ENCODE data around the gene ANKH. TPM values are rescaled to one million over a fixed set of nuclear protein-coding genes. Genes with fewer than 3 reads are reported as not detected.

Gene ANKH
- total RNA-seq, 1 experiment from 2014 or later, result 16.9 TPM

DNA sequence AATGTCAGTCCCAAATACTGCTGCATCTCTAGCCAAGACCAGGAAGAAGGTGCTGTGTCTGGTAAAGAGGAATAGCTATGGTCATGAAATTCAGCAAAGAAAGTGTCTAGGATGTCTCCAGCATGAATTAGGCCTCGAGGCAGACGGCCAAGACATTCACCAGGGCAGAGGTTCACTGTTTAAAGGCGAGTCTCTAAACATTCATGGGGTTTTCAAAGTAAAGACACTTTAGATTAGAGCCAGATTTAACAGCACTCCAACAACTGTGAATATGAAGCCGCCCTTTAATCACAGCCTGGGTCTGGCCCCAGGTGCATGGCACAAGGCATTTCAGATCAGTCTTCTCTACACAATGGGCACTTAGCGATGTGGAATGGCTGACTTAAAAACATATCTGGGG, 95.0 kb downstream of the ANKH start:
- POLR2A ChIA-PET, result no interaction called here
- Mint-ChIP-seq H3K4me1 (peaks cover 13% of the 10 kb centered on the region), H3K27ac (no peak overlapping the region), H3K27me3 (ENCODE audit: low read depth) (no peaks in the 10 kb centered on the region), H3K36me3 (no peaks in the 10 kb centered on the region; the same call in 1 of the 2 replicates), H3K4me3 (no peak overlapping the region), H3K9me3 (no peaks in the 10 kb centered on the region)
- DNase-seq (ENCODE audit: low spot score), result no peak
- TF ChIP-seq FOXP1 (CRISPR knock-in tag; IDR thresholded peaks at IDR 0.05; ENCODE audit: borderline replicate concordance) (no peak), ZNF671 (CRISPR knock-in tag; IDR thresholded peaks at IDR 0.05) (no peak), ZNF121 (CRISPR knock-in tag; IDR thresholded peaks at IDR 0.05) (no peak), CDX4 (CRISPR knock-in tag; IDR thresholded peaks at IDR 0.05; ENCODE audit: borderline replicate concordance) (no peak), GABPB1 (CRISPR knock-in tag; IDR thresholded peaks at IDR 0.05) (no peak), JAZF1 (CRISPR knock-in tag; IDR thresholded peaks at IDR 0.05) (no peak), NFE2L1 (CRISPR knock-in tag; IDR thresholded peaks at IDR 0.05) (no peak), PRDM15 (CRISPR knock-in tag; IDR thresholded peaks at IDR 0.05) (no peak), ATF3 (CRISPR knock-in tag; conservative IDR thresholded peaks at IDR 0.05) (no peak), CREB1 (CRISPR knock-in tag; IDR thresholded peaks at IDR 0.05) (no peak), AR (CRISPR knock-in tag; IDR thresholded peaks at IDR 0.05) (no peak), NFATC4 (CRISPR knock-in tag; IDR thresholded peaks at IDR 0.05) (no peak), FOXJ3 (CRISPR knock-in tag; IDR thresholded peaks at IDR 0.05; ENCODE audit: borderline replicate concordance) (no peak), ZNF423 (CRISPR knock-in tag; IDR thresholded peaks at IDR 0.05) (no peak)
- TF ChIP-seq, protein P1, sequence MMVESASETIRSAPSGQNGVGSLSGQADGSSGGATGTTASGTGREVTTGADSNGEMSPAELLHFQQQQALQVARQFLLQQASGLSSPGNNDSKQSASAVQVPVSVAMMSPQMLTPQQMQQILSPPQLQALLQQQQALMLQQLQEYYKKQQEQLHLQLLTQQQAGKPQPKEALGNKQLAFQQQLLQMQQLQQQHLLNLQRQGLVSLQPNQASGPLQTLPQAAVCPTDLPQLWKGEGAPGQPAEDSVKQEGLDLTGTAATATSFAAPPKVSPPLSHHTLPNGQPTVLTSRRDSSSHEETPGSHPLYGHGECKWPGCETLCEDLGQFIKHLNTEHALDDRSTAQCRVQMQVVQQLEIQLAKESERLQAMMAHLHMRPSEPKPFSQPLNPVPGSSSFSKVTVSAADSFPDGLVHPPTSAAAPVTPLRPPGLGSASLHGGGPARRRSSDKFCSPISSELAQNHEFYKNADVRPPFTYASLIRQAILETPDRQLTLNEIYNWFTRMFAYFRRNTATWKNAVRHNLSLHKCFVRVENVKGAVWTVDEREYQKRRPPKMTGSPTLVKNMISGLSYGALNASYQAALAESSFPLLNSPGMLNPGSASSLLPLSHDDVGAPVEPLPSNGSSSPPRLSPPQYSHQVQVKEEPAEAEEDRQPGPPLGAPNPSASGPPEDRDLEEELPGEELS (CRISPR knock-in tag; IDR thresholded peaks at IDR 0.05), result no peak
- TF ChIP-seq, protein P2, sequence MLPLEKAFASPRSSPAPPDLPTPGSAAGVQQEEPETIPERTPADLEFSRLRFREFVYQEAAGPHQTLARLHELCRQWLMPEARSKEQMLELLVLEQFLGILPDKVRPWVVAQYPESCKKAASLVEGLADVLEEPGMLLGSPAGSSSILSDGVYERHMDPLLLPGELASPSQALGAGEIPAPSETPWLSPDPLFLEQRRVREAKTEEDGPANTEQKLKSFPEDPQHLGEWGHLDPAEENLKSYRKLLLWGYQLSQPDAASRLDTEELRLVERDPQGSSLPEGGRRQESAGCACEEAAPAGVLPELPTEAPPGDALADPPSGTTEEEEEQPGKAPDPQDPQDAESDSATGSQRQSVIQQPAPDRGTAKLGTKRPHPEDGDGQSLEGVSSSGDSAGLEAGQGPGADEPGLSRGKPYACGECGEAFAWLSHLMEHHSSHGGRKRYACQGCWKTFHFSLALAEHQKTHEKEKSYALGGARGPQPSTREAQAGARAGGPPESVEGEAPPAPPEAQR (CRISPR knock-in tag; IDR thresholded peaks at IDR 0.05), result no peak
- TF ChIP-seq, protein P3, sequence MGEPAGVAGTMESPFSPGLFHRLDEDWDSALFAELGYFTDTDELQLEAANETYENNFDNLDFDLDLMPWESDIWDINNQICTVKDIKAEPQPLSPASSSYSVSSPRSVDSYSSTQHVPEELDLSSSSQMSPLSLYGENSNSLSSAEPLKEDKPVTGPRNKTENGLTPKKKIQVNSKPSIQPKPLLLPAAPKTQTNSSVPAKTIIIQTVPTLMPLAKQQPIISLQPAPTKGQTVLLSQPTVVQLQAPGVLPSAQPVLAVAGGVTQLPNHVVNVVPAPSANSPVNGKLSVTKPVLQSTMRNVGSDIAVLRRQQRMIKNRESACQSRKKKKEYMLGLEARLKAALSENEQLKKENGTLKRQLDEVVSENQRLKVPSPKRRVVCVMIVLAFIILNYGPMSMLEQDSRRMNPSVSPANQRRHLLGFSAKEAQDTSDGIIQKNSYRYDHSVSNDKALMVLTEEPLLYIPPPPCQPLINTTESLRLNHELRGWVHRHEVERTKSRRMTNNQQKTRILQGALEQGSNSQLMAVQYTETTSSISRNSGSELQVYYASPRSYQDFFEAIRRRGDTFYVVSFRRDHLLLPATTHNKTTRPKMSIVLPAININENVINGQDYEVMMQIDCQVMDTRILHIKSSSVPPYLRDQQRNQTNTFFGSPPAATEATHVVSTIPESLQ (CRISPR knock-in tag; IDR thresholded peaks at IDR 0.05), result no peak
- TF ChIP-seq, protein P4, sequence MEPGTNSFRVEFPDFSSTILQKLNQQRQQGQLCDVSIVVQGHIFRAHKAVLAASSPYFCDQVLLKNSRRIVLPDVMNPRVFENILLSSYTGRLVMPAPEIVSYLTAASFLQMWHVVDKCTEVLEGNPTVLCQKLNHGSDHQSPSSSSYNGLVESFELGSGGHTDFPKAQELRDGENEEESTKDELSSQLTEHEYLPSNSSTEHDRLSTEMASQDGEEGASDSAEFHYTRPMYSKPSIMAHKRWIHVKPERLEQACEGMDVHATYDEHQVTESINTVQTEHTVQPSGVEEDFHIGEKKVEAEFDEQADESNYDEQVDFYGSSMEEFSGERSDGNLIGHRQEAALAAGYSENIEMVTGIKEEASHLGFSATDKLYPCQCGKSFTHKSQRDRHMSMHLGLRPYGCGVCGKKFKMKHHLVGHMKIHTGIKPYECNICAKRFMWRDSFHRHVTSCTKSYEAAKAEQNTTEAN (CRISPR knock-in tag; IDR thresholded peaks at IDR 0.05), result no peak
- TF ChIP-seq, protein P5, sequence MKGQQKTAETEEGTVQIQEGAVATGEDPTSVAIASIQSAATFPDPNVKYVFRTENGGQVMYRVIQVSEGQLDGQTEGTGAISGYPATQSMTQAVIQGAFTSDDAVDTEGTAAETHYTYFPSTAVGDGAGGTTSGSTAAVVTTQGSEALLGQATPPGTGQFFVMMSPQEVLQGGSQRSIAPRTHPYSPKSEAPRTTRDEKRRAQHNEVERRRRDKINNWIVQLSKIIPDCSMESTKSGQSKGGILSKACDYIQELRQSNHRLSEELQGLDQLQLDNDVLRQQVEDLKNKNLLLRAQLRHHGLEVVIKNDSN (CRISPR knock-in tag; IDR thresholded peaks at IDR 0.05), result no peak
- CTCF ChIA-PET, result no interaction called here
- ATAC-seq, result no peak
